ENCODE measurements around the gene CLEC7A.

DNA sequence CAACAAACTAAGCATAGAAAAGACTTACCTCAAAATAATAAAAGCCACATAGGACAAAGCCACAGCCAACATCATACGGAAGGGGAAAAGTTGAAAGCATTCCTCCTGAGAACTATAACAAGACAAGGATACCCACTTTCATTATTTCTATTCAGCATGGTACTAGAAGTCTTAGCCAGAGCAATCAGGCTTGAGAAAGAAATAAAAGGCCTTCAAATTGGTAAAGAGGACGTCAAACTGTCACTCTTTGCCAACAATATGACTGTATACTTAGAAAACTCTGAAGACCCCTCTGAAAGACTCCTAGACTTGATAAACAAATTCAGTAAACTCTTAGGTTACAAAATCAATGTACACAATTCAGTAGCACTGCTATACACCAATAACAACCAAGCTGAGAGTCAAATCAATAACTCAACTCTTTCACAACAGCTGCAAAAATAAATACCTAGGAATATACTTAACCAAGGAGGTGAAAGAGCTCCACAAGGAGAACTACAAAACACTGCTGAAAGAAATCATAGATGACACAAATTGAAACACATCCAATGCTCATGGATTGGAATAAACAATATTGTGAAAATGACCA lies 19.6 kb downstream of the CLEC7A start:
- TF ChIP-seq, protein P1, sequence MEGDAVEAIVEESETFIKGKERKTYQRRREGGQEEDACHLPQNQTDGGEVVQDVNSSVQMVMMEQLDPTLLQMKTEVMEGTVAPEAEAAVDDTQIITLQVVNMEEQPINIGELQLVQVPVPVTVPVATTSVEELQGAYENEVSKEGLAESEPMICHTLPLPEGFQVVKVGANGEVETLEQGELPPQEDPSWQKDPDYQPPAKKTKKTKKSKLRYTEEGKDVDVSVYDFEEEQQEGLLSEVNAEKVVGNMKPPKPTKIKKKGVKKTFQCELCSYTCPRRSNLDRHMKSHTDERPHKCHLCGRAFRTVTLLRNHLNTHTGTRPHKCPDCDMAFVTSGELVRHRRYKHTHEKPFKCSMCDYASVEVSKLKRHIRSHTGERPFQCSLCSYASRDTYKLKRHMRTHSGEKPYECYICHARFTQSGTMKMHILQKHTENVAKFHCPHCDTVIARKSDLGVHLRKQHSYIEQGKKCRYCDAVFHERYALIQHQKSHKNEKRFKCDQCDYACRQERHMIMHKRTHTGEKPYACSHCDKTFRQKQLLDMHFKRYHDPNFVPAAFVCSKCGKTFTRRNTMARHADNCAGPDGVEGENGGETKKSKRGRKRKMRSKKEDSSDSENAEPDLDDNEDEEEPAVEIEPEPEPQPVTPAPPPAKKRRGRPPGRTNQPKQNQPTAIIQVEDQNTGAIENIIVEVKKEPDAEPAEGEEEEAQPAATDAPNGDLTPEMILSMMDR (IDR thresholded peaks at IDR 0.05; ENCODE audit: insufficient read depth, low read length, poor library complexity, severe bottlenecking), result no peak
- no peak for TF ChIP-seq EZH2phosphoT487 (conservative IDR thresholded peaks at IDR 0.05; ENCODE audit: low read length)

Measured in SU-DHL-6 (cell line).